ENCODE measurements around the gene CWH43. TPM values are rescaled to one million over a fixed set of nuclear protein-coding genes. Genes with fewer than 3 reads are reported as not detected.

CWH43 gene
- total RNA-seq (ENCODE audit: unreplicated experiment), result not detected
- long read RNA-seq, result 0 reads

- Mint-ChIP-seq H3K36me3 (ENCODE audit: low read depth, unreplicated experiment) (no peaks in the 10 kb centered on the region), H3K4me3 (ENCODE audit: unreplicated experiment) (no peak within 1 kb of the TSS), H3K4me1 (ENCODE audit: unreplicated experiment) (no peaks in the 10 kb centered on the region), H3K27ac (ENCODE audit: unreplicated experiment) (no peak within 1 kb of the TSS), H3K9me3 (ENCODE audit: unreplicated experiment) (no peaks in the 10 kb centered on the region), H3K27me3 (ENCODE audit: unreplicated experiment) (peaks cover 10% of the 10 kb centered on the region)
- TF ChIP-seq CTCF (IDR thresholded peaks at IDR 0.05; ENCODE audit: unreplicated experiment), result no peak
- peak; percentile 10 for DNase-seq (ENCODE audit: low spot score)
Observed at GRCh38 chr4:48985976-48986653, at the start of gene CWH43. TSS of gene CWH43 (plus strand) at chr4:48986275. CDS start at chr4:48986430, 155 bp downstream.

- TF ChIP-seq CTCF (IDR thresholded peaks at IDR 0.05; ENCODE audit: unreplicated experiment), result no peak
- H3K4me1 Mint-ChIP-seq (ENCODE audit: unreplicated experiment), result no peaks in the 10 kb centered on the region
- H3K9me3 Mint-ChIP-seq (ENCODE audit: unreplicated experiment), result no peaks in the 10 kb centered on the region
- no peak overlapping the region for H3K4me3 Mint-ChIP-seq (ENCODE audit: unreplicated experiment)
- H3K27me3 Mint-ChIP-seq (ENCODE audit: unreplicated experiment), result no peaks in the 10 kb centered on the region
- no peak for DNase-seq (ENCODE audit: low spot score)
- no peaks in the 10 kb centered on the region for H3K36me3 Mint-ChIP-seq (ENCODE audit: low read depth, unreplicated experiment)
- H3K27ac Mint-ChIP-seq (ENCODE audit: unreplicated experiment), result no peak overlapping the region
Observed at GRCh38 chr4:48937033-48937432, 49.0 kb upstream of the CWH43 start.

GRCh38 chr4:48938831-48939230, 47.2 kb upstream of the CWH43 start:
- peaks cover 1% of the 10 kb centered on the region for H3K27me3 Mint-ChIP-seq (ENCODE audit: unreplicated experiment)
- H3K27ac Mint-ChIP-seq (ENCODE audit: unreplicated experiment), result no peak overlapping the region
- no peaks in the 10 kb centered on the region for H3K36me3 Mint-ChIP-seq (ENCODE audit: low read depth, unreplicated experiment)
- no peaks in the 10 kb centered on the region for H3K9me3 Mint-ChIP-seq (ENCODE audit: unreplicated experiment)
- no peak for TF ChIP-seq CTCF (IDR thresholded peaks at IDR 0.05; ENCODE audit: unreplicated experiment)
- H3K4me1 Mint-ChIP-seq (ENCODE audit: unreplicated experiment), result no peaks in the 10 kb centered on the region
- DNase-seq (ENCODE audit: low spot score), result no peak
- H3K4me3 Mint-ChIP-seq (ENCODE audit: unreplicated experiment), result no peak overlapping the region

GRCh38 chr4:48939785-48940184, 46.3 kb upstream of the CWH43 start:
- Mint-ChIP-seq H3K27me3 (ENCODE audit: unreplicated experiment) (peaks cover 1% of the 10 kb centered on the region), H3K9me3 (ENCODE audit: unreplicated experiment) (no peaks in the 10 kb centered on the region), H3K4me1 (ENCODE audit: unreplicated experiment) (no peaks in the 10 kb centered on the region), H3K4me3 (ENCODE audit: unreplicated experiment) (no peak overlapping the region), H3K36me3 (ENCODE audit: low read depth, unreplicated experiment) (no peaks in the 10 kb centered on the region), H3K27ac (ENCODE audit: unreplicated experiment) (no peak overlapping the region)
- TF ChIP-seq CTCF (IDR thresholded peaks at IDR 0.05; ENCODE audit: unreplicated experiment), result no peak
- DNase-seq (ENCODE audit: low spot score), result no peak

GRCh38 chr4:48943387-48943786, 42.7 kb upstream of the CWH43 start:
- no peaks in the 10 kb centered on the region for H3K36me3 Mint-ChIP-seq (ENCODE audit: low read depth, unreplicated experiment)
- TF ChIP-seq CTCF (IDR thresholded peaks at IDR 0.05; ENCODE audit: unreplicated experiment), result no peak
- H3K9me3 Mint-ChIP-seq (ENCODE audit: unreplicated experiment), result no peaks in the 10 kb centered on the region
- no peak overlapping the region for H3K4me3 Mint-ChIP-seq (ENCODE audit: unreplicated experiment)
- no peak for DNase-seq (ENCODE audit: low spot score)
- H3K27ac Mint-ChIP-seq (ENCODE audit: unreplicated experiment), result no peak overlapping the region
- no peaks in the 10 kb centered on the region for H3K4me1 Mint-ChIP-seq (ENCODE audit: unreplicated experiment)
- peaks cover 1% of the 10 kb centered on the region for H3K27me3 Mint-ChIP-seq (ENCODE audit: unreplicated experiment)
